SK-N-SH treated with all-trans-retinoic acid at 6 μM for 48 hours (cell line): ENCODE data around the gene PMEL.

Source experiments
- ARNTL ChIP-seq: fragments of 450-650 bp; formaldehyde crosslinking; IDR thresholded peaks from 2 replicates; pipeline ENCODE4 v1.5.0; 2020; ENCODE audit warnings: low read depth, mild to moderate bottlenecking, moderate library complexity, borderline replicate concordance
- CSRNP3 ChIP-seq: fragments of 250-450 bp; sonication (Bioruptor Pico); IDR thresholded peaks from 2 replicates; pipeline ENCODE4 v1.5.1; 2021; ENCODE audit warnings: mild to moderate bottlenecking, moderate library complexity
- ESRRG ChIP-seq: fragments of 250-450 bp; sonication (Bioruptor Pico); IDR thresholded peaks from 2 replicates; pipeline ENCODE4 v1.6.1; 2021; ENCODE audit warnings: mild to moderate bottlenecking
- OSR1 ChIP-seq: fragments of 250-450 bp; sonication (Bioruptor Pico); IDR thresholded peaks from 2 replicates; pipeline ENCODE4 v1.8.0; 2022; ENCODE audit warnings: moderate library complexity, mild to moderate bottlenecking, inconsistent platforms
- PATZ1 ChIP-seq: fragments of 250-450 bp; sonication (Bioruptor Pico); IDR thresholded peaks from 2 replicates; pipeline ENCODE4 v1.8.0; 2020; ENCODE audit warnings: mild to moderate bottlenecking, moderate library complexity, borderline replicate concordance
- POU6F1 ChIP-seq: fragments of 250-450 bp; sonication (Bioruptor Pico); IDR thresholded peaks from 2 replicates; pipeline ENCODE4 v1.8.0; 2021; ENCODE audit warnings: low read depth, mild to moderate bottlenecking, moderate library complexity, borderline replicate concordance
- RARB ChIP-seq: fragments of 250-450 bp; sonication (Bioruptor Pico); IDR thresholded peaks from 2 replicates; pipeline ENCODE4 v1.8.0; 2021; ENCODE audit warnings: mild to moderate bottlenecking, moderate library complexity
- TCF4 ChIP-seq: fragments of 250-450 bp; sonication (Bioruptor Pico); IDR thresholded peaks from 2 replicates; pipeline ENCODE4 v1.8.0; 2021; ENCODE audit warnings: mild to moderate bottlenecking, moderate library complexity, borderline replicate concordance
- TOX ChIP-seq: fragments of 250-450 bp; sonication (Bioruptor Pico); IDR thresholded peaks from 2 replicates; pipeline ENCODE4 v1.8.0; 2021; ENCODE audit warnings: mild to moderate bottlenecking, moderate library complexity, borderline replicate concordance
- ZFP30 ChIP-seq: fragments of 450-650 bp; formaldehyde crosslinking; IDR thresholded peaks from 2 replicates; pipeline ENCODE4 v1.5.0; 2022; ENCODE audit warnings: mild to moderate bottlenecking, moderate library complexity

- TF ChIP-seq TCF4 = no peak
- TF ChIP-seq ARNTL (CRISPR knock-in tag) = no peak
- no peak for TF ChIP-seq CSRNP3
- no peak for TF ChIP-seq ZFP30 (CRISPR knock-in tag)
- TF ChIP-seq POU6F1 (CRISPR knock-in tag) = no peak
- TF ChIP-seq TOX (CRISPR knock-in tag) = no peak
- no peak for TF ChIP-seq PATZ1 (CRISPR knock-in tag)
- TF ChIP-seq OSR1 (CRISPR knock-in tag) = no peak
- TF ChIP-seq ESRRG = no peak
- no peak for TF ChIP-seq RARB
These were observed 33.3 kb downstream of the PMEL start for GRCh38 chr12:55932551-55932910.
